HK-2 (cell line): Measurements from ENCODE around the gene NECAB3.

Experiments
- DNase-seq: peaks from one replicate; pipeline ENCODE4 v3.0.0-alpha.2; 2018; ENCODE audit not compliant: unreplicated experiment

The NECAB3 gene

DNA sequence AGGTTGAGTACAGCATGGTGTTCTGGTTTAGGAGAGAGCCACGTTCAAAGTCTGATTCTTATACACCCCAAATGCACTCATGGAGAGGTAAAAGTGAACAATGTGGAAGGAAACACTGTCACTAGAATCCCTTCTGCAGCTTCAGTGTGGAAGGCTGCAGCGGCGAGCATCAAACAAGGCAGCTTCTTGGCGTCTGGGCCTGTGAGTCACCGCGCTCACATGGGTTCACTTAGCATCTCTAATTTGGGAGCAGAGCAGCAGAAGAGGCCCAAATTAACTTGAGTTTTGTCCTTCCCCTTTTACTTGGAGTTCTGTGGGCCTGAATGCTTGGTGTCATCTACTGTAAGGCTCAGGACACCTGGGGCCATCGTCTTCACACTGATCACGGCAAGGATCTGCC, 22.9 kb upstream of the NECAB3 start:
- no peak for DNase-seq

DNA sequence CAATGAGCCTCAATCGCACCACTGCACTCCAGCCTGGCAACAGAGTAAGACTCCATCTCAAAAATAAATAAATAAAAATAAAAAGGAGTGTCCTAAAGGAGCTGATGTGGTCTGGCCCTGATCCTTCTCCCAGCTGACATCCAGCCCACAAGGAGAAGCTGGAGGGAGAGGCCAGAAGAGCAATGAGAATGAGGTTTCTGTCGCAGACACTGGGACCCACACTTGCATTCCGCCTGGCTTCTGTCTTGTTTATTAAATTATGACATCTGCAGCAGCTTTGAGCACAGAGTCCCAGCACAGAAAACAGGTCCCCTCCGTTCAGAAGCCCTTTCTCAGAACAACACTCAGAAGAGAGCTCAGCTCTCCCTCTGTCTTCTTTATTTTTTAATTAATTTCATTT, 22.2 kb upstream of the NECAB3 start:
- DNase-seq = no peak

DNA sequence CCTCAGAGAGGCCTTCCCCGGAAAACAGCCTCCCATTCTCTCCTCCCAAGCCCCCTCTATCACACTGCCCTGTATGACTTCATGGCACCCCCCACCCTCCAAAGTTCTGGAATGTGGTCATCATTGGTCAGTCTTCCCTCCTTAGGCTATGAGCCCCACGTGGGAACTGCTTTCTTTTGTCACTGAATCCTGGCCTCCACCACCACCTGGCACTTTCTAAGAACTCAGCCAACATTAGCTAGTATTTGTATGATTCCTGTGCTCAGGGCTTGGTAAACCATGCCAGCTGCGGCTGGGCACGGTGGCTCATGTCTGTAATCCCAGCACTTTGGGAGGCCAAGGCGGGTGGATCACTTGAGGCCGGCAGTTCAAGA, 20.4 kb upstream of the NECAB3 start:
- no peak for DNase-seq

DNA sequence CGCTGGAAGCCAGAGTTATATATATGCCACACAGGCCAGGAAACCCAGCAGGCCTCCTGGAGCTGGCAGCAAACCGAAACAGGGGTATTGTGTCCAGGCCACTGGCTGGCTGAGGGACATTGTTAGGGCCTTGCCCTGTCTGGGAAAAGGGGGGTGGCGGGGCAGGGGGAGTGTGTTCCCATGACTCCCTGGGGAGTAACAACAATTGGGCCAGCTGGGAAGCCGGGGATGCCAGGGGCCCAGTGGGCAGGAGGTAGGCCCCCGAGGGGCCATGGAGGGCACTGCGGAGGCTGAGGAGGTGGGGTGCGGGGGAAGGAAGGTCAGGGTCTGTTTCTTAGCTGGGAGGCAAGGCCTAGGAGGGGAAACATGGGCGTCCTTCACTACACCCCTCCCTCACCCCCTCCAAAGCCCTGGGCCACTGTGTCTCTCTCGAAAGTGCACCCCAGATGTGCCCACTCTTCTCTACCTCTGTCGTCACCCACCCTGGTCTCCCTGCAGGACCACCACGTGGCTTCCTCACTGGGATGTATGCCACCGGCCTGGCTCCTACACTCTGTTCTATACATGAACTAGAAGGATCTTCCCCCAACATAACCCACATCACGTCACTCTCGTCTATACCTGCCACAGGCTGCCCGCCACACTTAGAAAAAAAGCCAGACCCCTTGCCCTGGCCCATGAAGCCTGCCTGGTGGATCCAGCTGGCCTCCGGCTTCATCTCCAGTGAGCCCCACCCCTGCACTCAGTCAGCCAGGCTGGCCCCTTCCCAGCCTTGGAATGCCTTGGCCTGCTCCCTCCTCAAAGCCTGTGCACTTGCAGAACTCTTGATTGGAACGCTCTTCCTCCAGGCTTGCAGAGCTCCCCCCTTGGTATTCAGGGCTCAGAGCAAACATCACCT, 19.8 kb upstream of the NECAB3 start:
- DNase-seq = no peak

DNA sequence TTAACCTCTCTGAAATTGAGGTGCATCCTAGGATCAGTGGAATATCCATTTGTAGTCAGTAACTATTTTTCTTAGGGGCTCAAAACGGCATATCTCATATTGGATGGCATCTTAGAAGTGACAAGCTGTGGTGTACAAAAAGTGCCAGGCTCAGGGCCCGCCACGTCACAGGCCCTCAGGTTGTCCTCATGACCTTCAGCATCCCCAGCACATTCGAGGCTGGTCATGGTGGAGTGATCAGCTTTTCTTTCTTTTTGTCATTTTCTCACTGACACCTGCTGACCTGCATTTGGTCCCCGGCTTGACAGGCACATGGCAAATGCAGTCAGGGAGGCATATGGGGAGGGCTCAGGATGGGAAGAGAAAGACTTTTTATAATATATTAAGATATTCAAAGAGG, 19.1 kb upstream of the NECAB3 start:
- DNase-seq = no peak

DNA sequence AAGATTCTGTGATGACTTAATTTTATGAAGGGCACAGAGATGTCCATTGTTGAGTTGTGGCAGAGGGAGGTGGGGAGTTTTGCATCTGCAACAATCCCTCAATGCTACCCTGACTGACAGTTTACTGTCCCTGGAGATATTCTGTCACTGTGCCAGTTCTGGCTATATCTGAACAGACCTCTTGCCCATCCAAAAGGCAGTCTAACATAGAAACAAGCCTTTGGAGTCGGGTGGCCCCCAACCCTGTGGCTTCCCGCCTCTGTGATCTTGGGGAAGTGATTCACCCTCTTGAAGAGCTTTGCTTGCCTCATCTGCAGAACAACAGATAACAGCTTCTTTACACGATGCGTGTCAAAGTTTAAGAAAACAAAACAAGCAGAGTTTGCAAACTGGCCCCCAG, 15.7 kb upstream of the NECAB3 start:
- peak; percentile 52 for DNase-seq

DNA sequence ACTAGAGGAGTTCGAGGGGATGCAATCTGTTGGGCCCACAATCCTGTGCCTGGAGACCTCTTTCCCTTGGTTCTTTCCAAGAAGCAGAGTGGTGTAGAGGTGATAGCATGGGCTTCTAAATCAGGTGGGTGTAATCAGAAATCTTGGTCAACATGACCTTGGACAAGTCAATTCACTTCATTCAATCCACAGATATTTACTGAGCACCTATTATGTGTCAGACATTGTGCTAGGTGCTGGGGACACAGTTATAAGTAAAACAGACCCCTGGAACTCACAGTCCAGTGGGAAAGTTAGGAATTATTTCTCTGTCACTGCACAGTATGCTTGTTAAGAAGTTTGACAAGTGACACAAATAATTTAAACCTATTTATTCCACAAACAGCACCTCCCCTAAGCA, 15.3 kb upstream of the NECAB3 start:
- no peak for DNase-seq

DNA sequence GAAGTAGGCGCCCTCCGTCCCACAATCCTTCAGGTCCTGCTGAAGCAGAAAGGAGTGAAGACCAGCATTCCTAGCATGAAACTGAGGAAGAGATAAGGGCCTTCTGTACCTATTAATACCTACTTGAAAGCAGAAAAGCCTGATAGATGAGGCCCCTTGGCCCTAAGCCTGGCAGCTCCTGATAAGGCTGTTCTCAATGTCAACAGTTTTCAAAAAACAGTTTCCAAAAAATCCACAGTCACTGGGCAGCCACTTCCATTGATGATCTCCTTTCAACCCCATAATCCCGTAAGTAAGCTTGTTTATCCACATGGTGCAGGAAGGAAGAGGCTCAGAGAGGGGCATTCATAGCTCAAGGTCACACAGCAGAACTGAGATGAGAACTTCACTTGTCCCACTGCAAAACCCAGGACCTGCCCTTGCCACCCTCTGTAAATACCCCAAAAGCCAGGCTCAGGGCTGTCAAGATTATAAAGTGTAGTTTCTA, 14.8 kb upstream of the NECAB3 start:
- DNase-seq = no peak

DNA sequence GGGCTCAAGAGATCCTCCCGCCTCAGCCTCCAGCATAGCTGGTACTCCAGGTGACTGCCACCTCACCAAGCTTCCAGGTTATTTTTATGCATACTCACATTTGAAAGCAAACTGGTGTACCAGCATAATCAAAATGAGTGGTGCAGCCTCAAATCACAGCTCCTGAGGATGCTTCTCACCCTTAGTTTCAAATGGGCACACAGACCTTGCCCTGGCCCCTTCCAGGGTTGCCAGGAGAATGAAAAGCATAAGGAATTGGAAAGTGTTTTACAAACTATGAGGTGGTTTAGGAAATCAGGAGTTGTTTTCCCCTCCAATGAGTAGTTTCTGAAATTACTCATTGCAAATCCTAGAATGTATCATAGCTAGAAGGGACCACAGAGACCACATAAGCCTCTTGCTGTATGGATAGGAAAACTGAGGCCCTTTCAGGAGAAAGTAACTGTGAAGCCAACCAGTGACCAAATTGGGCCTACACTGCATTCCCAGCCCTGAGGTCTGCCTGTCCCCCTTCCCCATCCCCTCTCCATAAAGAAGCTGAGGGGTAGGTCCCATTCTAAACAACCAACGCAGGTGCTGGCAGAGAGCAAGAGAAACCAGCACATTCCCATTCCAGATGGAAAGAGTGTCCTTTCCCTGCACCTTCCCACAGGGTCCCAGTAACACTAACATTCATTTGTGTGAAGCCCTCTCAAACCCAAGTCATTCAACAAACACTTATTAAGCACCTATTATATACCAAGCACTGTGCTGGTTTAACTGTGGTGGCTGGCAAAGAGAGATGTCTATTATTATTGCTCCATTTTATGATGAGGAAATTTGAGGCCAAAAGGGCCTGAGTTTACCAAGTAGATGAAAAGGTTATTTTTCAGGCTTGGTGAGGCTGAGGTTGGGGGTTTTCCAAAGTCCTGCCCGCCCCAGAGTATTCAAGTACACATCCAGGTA, 14.0 kb upstream of the NECAB3 start:
- DNase-seq = no peak

DNA sequence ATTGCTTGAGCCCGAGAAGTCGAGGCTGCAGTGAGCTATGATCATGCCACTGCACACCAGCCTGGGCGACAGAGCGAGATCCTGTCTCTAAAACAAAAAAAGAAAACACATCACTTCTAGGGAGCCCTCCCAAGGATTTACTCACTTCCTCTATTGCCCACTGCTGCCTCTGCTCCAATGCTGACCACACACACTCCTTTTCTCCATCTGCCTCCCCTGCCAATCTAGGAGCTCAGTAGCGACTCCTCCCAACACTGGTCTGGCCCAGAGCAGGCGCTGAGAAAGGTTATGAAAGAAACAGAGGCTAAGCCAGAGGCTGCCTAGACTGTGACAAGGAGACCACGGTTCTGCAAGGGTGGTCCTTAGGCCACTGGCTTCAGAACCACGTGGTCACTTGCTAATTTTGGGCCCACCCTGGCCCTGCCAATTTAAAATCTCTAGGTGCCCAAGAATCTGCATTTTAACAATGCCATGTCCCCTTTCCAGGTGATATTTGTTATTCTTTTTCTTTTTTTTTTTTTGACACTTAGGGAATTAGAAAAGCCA, 13.2 kb upstream of the NECAB3 start:
- DNase-seq = peak; percentile 20

DNA sequence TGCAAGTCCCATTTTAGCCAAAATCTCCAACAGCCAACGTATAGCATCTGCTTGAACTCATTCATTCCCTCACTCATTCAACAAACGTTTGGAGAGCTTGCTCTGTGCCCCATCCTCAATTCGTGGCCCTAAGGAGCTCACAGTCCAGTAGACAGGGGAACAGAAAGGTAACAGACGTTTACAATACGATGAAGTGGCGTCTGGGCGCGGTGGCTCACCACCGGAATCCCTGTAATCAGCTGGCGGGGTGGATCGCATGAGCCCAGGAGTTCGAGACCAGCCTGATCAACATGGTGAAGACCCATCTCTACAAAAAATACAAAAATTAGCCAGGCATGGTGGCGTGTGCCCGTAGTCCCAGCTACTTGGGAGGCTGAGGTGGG, 12.7 kb upstream of the NECAB3 start:
- no peak for DNase-seq

DNA sequence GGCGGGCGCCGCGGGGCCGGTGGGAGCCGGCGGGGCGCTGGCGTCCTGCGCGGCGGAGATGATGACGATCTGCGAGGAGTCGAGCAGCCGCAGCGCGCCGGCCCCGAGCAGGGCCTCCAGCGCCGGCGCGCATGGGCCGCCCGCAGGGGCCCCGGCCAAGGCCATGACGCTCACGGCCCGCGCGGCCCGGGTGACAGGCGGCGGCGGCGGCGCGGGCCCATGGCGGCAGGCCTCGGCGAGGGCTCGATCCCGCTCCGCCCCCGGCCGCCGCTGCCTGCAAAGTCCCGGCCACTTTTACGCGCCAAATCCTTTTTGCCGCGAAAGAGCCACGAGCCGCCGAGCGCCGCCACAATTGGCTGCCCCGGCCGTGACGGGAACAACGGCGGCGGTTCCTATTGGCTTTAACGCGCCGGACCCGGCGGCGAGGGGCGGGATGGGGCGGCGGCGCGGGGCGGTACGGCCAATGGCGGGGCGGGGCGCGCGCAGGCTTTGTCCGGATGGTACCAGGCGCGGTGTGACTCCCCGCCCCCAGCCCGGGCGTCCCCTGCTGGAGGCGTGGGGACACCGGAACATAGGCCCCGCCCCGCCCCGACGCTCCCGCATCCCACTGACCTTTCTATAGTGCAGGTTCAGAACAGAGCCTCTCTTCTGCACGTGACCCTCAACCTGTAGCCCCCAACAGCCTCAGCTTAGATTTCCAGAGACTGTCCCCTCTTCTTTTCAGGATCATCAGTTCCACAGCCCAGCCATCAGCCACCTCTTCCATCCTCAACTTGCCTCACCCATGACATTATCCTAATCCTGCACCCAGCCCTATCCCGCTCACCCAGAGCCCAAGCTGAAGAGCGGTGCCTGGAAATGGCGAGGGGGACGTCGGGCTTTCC, 12.1 kb upstream of the NECAB3 start, which contains the start of gene E2F1:
Gene E2F1, minus strand, starts transcription at position 286 of the 884 bp plus-strand sequence. Its CDS starts 121 bp downstream, at position 165.
- peak; percentile 99 for DNase-seq

DNA sequence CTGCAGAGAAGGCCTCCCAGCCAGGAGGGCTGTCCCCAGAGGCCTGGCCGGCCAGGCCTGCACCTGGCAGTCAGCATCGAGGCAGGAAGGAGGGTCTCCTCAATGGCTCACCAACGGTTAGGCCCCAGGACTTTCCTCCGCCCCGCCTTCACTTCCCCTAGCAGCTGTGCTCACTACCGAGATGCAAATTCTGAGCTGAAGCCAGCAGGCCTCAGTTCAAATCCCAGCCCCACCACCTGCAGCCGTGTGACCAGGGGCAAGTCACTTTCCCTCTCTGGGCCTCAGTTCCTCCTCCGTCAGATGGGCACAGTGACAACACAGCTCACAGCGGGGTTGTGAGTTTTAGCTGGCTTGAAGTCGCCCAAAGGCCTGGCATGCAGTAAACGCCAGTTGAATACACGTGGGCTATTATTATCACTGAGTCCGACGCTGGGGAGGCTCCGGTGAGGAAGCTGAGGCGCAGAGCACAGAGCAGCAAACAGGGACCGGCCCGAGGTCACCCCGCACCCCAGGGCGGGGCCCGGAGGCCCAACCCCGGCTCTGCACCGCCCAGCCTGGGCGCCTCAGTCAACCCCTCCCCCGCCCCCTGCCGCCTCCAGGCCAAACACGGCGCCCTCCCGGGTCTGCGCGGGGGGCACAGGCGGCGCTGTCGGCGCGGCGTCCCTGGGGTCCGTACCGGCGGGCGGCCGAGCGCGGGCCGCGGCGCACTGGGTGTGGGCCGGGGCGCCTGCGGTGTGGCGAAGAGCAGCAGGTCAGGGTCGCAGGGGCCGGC, 11.3 kb upstream of the NECAB3 start:
- DNase-seq = peak; percentile 73

DNA sequence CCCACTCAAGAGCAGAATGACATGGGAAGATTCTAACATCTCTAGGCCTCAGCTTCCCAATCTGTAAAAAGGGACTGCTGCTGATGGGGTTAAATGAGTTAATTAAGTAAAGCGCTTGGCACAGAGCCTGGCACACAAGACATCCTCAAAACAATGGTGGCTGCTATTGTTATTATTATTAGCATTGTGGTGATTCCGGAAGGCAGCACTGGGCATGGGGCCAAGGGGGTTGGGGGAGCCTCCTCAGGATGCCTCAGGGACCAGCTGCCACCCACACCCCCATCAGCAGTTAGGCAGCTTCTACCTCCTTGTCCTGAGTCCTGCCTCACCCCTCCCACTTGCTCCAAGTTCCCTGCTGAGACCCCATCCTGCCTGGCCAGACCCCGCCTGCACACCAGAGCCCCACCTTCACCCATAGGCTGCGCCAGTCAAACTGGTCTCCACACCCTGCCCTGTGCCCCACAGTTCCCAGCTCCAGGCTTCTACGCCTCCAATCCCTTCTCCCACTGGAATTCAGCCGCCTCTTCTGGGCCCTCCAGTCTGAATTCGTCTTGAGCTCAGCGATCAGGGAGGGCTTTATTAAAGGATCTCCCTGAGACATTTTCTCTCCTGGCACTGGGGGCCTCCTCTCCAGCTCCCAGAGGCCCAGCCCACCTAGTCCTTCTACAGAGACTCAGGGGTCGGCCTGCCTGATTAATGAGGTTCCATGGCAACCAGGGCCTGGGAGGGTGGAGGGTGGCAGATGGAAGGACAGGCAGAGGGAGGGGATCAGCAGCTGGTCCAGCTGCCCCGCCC, 10.5 kb upstream of the NECAB3 start:
- DNase-seq = no peak

DNA sequence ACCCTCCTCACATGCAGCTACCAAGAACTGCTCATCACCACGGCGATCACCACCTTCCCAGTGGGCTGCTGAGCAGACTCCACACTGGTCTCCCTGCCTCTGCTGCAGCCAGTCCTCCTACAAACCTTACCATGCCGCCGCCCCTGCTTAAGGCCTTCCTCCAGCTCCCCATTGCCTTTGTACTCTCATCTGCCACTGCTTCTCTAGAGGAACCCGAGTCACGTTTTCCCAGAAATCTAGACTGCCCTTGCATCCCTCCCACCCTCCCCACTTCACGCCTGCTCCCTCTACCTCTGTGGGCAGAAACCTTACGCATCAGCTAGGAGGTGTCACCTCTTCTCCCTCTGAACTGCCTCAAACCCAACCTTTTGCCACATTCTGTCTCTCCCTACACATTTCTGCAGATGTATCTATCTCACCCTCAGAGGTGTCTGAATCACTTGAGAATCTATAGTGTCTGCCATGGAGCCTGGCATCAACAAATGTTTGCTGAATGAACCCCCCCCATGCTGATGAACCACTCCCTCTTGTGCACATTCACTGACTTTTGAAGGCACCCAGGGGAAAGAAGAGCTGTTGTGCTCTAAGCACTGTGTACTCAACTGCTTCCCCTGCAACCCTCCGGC, 7.6 kb upstream of the NECAB3 start:
- no peak for DNase-seq

DNA sequence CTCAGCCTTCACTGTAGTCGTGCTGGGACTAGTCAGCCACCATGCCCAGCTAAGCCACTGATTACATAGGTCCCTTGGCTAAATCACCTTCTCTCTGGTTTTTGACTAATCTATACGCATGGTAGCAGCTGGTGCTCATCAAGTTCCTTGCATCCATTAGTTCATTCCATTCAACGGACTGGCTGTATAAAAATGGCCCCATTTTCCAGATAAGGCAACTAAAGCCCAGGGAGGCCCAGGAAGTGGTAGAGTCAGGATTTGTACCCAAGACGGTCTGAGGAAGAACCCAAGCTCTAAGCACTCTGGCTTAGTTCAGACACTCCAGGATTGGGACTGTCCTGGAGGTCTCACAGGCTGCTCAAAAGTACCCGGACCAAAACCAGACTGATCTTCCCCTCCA, 7.1 kb upstream of the NECAB3 start:
- no peak for DNase-seq

DNA sequence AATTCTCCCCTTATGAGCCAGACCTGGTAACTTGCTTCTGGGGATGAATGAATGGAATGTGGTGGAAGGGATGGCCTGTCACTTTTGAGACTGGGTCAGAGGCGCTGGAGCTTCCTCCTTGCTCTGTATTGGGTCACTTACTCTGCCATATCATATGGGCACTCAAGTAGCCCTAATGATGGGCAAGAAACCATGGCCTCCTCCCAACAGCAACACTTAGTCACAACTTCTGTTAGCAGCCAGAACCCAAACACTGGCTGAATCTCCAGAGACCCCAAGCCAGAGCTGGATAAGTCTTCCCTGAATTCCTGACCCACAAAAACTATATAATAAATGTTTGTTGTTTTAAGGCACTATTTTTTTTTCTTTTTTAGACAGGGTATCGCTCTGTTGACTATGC, 6.5 kb upstream of the NECAB3 start:
- no peak for DNase-seq

DNA sequence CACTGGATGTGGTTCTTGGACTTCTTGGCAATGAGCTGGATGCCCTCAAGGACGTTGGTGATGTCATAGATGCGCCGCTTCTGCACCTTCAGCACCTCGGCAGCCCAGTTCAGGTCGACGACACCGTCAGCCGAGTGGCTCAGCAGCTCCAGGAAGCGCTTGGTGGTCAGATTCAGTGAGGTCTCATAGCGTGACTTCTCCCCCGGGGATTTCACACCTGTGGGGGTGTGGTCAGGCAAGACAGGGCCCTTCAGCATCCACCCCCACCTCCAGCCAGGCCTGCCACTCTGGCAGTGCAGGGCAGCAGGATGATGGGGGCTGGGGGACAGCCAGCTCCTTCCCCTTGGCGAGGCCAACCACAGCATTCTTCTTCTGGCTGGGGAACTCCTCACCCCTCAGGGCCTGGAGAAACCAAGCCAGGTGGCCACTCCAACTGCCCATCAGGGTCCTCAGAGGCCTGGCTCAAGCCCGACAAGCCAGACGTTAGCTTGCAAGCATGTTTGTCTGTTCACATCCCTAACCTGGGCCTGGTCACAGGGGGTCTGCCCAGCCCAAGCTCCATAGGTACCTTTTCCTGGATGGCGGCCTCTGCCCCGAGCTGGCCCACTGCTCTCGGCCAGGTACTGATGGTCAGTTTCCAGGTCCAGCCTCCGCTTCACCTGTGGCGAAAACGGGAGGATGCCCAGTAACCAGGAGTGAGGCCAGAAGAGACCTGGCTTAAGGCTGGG, 5.7 kb upstream of the NECAB3 start:
- no peak for DNase-seq
